NK-92 (cell line): ENCODE data around the gene RSRC1.

Experiments
- DNase-seq: peaks from one replicate; lab custom pipeline; 2025; ENCODE audit not compliant: unreplicated experiment; lab: John Stamatoyannopoulos, UW

Gene RSRC1

GRCh38 chr3:158571969-158572765 is 462.3 kb downstream of the RSRC1 start:
- no peak for DNase-seq

GRCh38 chr3:158572766-158573060 is 462.8 kb downstream of the RSRC1 start:
- DNase-seq = no peak

GRCh38 chr3:158573714-158574113 is 463.8 kb downstream of the RSRC1 start:
- DNase-seq = no peak

- no peak for DNase-seq
These were observed 464.8 kb downstream of the RSRC1 start for GRCh38 chr3:158574646-158575045.

GRCh38 chr3:158590223-158590622 is 480.3 kb downstream of the RSRC1 start:
- DNase-seq = no peak
